ENCODE measurements around the gene CFAP251.

The CFAP251 gene

DNA sequence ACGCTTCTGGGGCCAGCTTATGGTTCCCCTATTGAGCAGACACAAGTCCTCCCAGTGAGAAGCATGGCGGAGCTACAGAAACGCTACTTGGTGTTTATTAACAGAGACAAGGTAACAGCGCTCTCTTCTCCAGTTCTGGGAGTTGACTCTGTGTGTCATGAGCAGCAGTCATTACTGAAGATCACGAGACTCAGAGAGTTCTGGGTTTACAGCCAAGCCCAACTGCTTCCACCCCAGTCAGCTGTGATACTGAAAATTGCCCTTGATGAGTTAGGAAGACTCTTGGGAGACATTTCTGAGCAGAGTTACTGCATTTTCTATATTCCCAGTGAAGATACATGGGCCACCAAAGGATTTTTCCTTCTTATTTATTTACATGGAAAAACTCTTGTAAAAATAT is 48.6 kb downstream of the CFAP251 start:
- H2BK12ac ChIP-seq (ENCODE audit: low read length) = no peak overlapping the region
- WGBS (ENCODE audit: extremely low coverage, insufficient coverage, insufficient read length) = no CpG with 5 or more reads among the region's 5 CpGs
- no peak overlapping the region for H4K12ac ChIP-seq (ENCODE audit: low read depth, low read length)
- no peak overlapping the region for H2AFZ ChIP-seq (ENCODE audit: insufficient read depth, low read length, poor library complexity)
- H3K23ac ChIP-seq (ENCODE audit: low read length) = no peak overlapping the region
- peaks cover 0 to 7% of the 10 kb centered on the region in 2 experiments for H3K36me3 ChIP-seq (ENCODE audit: control insufficient read depth in 1 of 2, insufficient read depth in 2 of 2, low read length in 2 of 2)
- H3K4me1 ChIP-seq (ENCODE audit: control insufficient read depth in 1 of 2, insufficient read depth in 2 of 2, low read length in 2 of 2) = no peaks in the 10 kb centered on the region
- peaks cover 4% of the 10 kb centered on the region for H3K9me3 ChIP-seq (ENCODE audit: insufficient read depth, low read depth, low read length)
- no peak for DNase-seq
- no peak overlapping the region for H3K27ac ChIP-seq (ENCODE audit: low read depth, low read length)
- no peak overlapping the region for H2BK120ac ChIP-seq (ENCODE audit: insufficient read depth, low read length, poor library complexity)
- H3K18ac ChIP-seq (ENCODE audit: low read length) = no peak overlapping the region
- H3K4ac ChIP-seq (ENCODE audit: low read depth, low read length) = no peak overlapping the region
- no peak overlapping the region for H3K4me3 ChIP-seq (ENCODE audit: low read depth, low read length)
- no peaks in the 10 kb centered on the region for H3K79me2 ChIP-seq (ENCODE audit: control insufficient read depth, insufficient read depth, low read length, poor library complexity)
- no peak overlapping the region for H2AK5ac ChIP-seq (ENCODE audit: low read length)
- H3K14ac ChIP-seq (ENCODE audit: low read length) = no peak overlapping the region
- H3K9ac ChIP-seq (ENCODE audit: low read length) = no peak overlapping the region
- no peak overlapping the region for H2BK5ac ChIP-seq (ENCODE audit: low read depth, low read length, poor library complexity)
- H3K4me2 ChIP-seq (ENCODE audit: low read length) = no peak overlapping the region
- no peaks in the 10 kb centered on the region for H3K27me3 ChIP-seq (ENCODE audit: insufficient read depth, low read length)
- H3K79me1 ChIP-seq (ENCODE audit: low read length) = no peaks in the 10 kb centered on the region
- no peak overlapping the region for H4K8ac ChIP-seq (ENCODE audit: low read depth, low read length)
- H4K91ac ChIP-seq (ENCODE audit: low read depth, low read length) = no peak overlapping the region

- H3K4me1 ChIP-seq (ENCODE audit: control insufficient read depth in 1 of 2, insufficient read depth in 2 of 2, low read length in 2 of 2) = no peaks in the 10 kb centered on the region
- no peak overlapping the region for H2BK5ac ChIP-seq (ENCODE audit: low read depth, low read length, poor library complexity)
- no peak overlapping the region for H4K12ac ChIP-seq (ENCODE audit: low read depth, low read length)
- H3K79me2 ChIP-seq (ENCODE audit: control insufficient read depth, insufficient read depth, low read length, poor library complexity) = no peaks in the 10 kb centered on the region
- no peaks in the 10 kb centered on the region for H3K79me1 ChIP-seq (ENCODE audit: low read length)
- no peak overlapping the region for H4K8ac ChIP-seq (ENCODE audit: low read depth, low read length)
- no peak overlapping the region for H2BK12ac ChIP-seq (ENCODE audit: low read length)
- no peak overlapping the region for H4K91ac ChIP-seq (ENCODE audit: low read depth, low read length)
- H3K4me3 ChIP-seq (ENCODE audit: low read depth, low read length) = no peak overlapping the region
- DNase-seq = no peak
- H3K14ac ChIP-seq (ENCODE audit: low read length) = no peak overlapping the region
- H3K9ac ChIP-seq (ENCODE audit: low read length) = no peak overlapping the region
- no peak overlapping the region for H3K18ac ChIP-seq (ENCODE audit: low read length)
- no peak overlapping the region for H2AK5ac ChIP-seq (ENCODE audit: low read length)
- H3K4me2 ChIP-seq (ENCODE audit: low read length) = no peak overlapping the region
- no peak overlapping the region for H3K4ac ChIP-seq (ENCODE audit: low read depth, low read length)
- no peak overlapping the region for H2AFZ ChIP-seq (ENCODE audit: insufficient read depth, low read length, poor library complexity)
- no peak overlapping the region for H3K23ac ChIP-seq (ENCODE audit: low read length)
- WGBS (ENCODE audit: extremely low coverage, insufficient coverage, insufficient read length) = no CpG with 5 or more reads among the region's 10 CpGs
- H3K9me3 ChIP-seq (ENCODE audit: insufficient read depth, low read depth, low read length) = peaks cover 7% of the 10 kb centered on the region
- no peak overlapping the region for H2BK120ac ChIP-seq (ENCODE audit: insufficient read depth, low read length, poor library complexity)
- no peaks in the 10 kb centered on the region for H3K27me3 ChIP-seq (ENCODE audit: insufficient read depth, low read length)
- H3K27ac ChIP-seq (ENCODE audit: low read depth, low read length) = no peak overlapping the region
- peaks cover 0 to 7% of the 10 kb centered on the region in 2 experiments for H3K36me3 ChIP-seq (ENCODE audit: control insufficient read depth in 1 of 2, insufficient read depth in 2 of 2, low read length in 2 of 2)
These were observed 50.5 kb downstream of the CFAP251 start for GRCh38 chr12:121968876-121969275.

- Histone ChIP-seq H3K4me2 (ENCODE audit: low read length) (no peak overlapping the region), H2AK5ac (ENCODE audit: low read length) (no peak overlapping the region), H3K9ac (ENCODE audit: low read length) (no peak overlapping the region), H3K18ac (ENCODE audit: low read length) (no peak overlapping the region), H4K91ac (ENCODE audit: low read depth, low read length) (no peak overlapping the region), H3K14ac (ENCODE audit: low read length) (no peak overlapping the region), H3K4ac (ENCODE audit: low read depth, low read length) (no peak overlapping the region), H2BK12ac (ENCODE audit: low read length) (no peak overlapping the region), H3K4me1 (ENCODE audit: control insufficient read depth in 1 of 2, insufficient read depth in 2 of 2, low read length in 2 of 2) (no peaks in the 10 kb centered on the region), H3K9me3 (ENCODE audit: insufficient read depth, low read depth, low read length) (peaks cover 7% of the 10 kb centered on the region), H3K23ac (ENCODE audit: low read length) (no peak overlapping the region), H2BK5ac (ENCODE audit: low read depth, low read length, poor library complexity) (no peak overlapping the region), H3K27ac (ENCODE audit: low read depth, low read length) (no peak overlapping the region), H2AFZ (ENCODE audit: insufficient read depth, low read length, poor library complexity) (no peak overlapping the region), H3K79me1 (ENCODE audit: low read length) (no peaks in the 10 kb centered on the region), H4K12ac (ENCODE audit: low read depth, low read length) (no peak overlapping the region), H3K27me3 (ENCODE audit: insufficient read depth, low read length) (no peaks in the 10 kb centered on the region), H3K4me3 (ENCODE audit: low read depth, low read length) (no peak overlapping the region), H3K36me3 (ENCODE audit: control insufficient read depth in 1 of 2, insufficient read depth in 2 of 2, low read length in 2 of 2) (peaks cover 0 to 7% of the 10 kb centered on the region in 2 experiments), H2BK120ac (ENCODE audit: insufficient read depth, low read length, poor library complexity) (no peak overlapping the region), H3K79me2 (ENCODE audit: control insufficient read depth, insufficient read depth, low read length, poor library complexity) (no peaks in the 10 kb centered on the region), H4K8ac (ENCODE audit: low read depth, low read length) (no peak overlapping the region)
- no peak for DNase-seq
- WGBS (ENCODE audit: extremely low coverage, insufficient coverage, insufficient read length) = no CpG with 5 or more reads among the region's 4 CpGs
These were observed 51.3 kb downstream of the CFAP251 start for GRCh38 chr12:121969726-121970125.

DNA sequence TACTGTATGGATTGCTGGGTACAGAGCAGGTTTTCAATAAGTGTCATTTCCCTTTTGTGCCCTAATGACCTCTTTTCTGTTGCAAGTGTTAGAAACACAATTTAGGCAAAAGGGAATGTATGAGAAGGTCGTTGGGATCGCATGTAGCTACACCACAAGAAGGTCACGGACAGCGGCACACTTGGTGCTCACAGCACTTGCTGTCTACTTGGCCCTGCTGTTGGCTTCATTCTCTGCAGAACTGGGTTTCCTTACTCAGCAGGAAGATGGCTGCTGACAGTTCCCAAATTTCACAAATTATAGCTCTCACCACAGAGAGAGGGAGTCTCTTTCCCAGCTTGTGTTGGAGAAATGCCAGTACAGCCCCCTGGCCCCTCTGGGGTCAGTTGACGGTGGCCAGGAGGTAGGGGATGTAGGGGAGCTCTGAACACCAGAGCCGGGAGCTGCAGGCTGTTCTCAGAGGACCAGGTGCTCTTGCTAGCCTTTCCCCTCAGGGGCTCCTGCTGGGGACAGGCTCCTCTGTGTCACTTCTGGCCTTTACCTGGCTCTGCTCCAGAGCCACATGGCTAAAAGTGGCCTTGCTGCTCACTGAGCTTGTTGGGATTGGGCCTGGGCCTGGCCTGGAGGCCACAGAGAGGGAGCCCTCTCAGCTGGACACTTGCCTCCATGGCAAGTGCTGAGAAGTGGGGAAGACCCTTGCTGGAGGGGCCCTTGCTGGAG is 52.3 kb downstream of the CFAP251 start:
- Histone ChIP-seq H4K8ac (ENCODE audit: low read depth, low read length) (no peak overlapping the region), H2AFZ (ENCODE audit: insufficient read depth, low read length, poor library complexity) (no peak overlapping the region)

More for the DNA sequence above, 52.3 kb downstream of the CFAP251 start:
- H4K91ac ChIP-seq (ENCODE audit: low read depth, low read length) = no peak overlapping the region
- H3K79me1 ChIP-seq (ENCODE audit: low read length) = no peaks in the 10 kb centered on the region
- H3K4me3 ChIP-seq (ENCODE audit: low read depth, low read length) = no peak overlapping the region
- H3K9me3 ChIP-seq (ENCODE audit: insufficient read depth, low read depth, low read length) = peaks cover 7% of the 10 kb centered on the region
- H3K27ac ChIP-seq (ENCODE audit: low read depth, low read length) = no peak overlapping the region
- no peaks in the 10 kb centered on the region for H3K79me2 ChIP-seq (ENCODE audit: control insufficient read depth, insufficient read depth, low read length, poor library complexity)
- no peak for DNase-seq
- H2AK5ac ChIP-seq (ENCODE audit: low read length) = no peak overlapping the region
- H3K9ac ChIP-seq (ENCODE audit: low read length) = no peak overlapping the region
- H3K4me1 ChIP-seq (ENCODE audit: control insufficient read depth in 1 of 2, insufficient read depth in 2 of 2, low read length in 2 of 2) = no peaks in the 10 kb centered on the region
- H3K14ac ChIP-seq (ENCODE audit: low read length) = no peak overlapping the region
- no CpG with 5 or more reads among the region's 6 CpGs for WGBS (ENCODE audit: extremely low coverage, insufficient coverage, insufficient read length)
- H2BK120ac ChIP-seq (ENCODE audit: insufficient read depth, low read length, poor library complexity) = no peak overlapping the region
- no peak overlapping the region for H4K12ac ChIP-seq (ENCODE audit: low read depth, low read length)
- H3K27me3 ChIP-seq (ENCODE audit: insufficient read depth, low read length) = no peaks in the 10 kb centered on the region
- H2BK5ac ChIP-seq (ENCODE audit: low read depth, low read length, poor library complexity) = no peak overlapping the region
- H3K18ac ChIP-seq (ENCODE audit: low read length) = no peak overlapping the region
- H3K4ac ChIP-seq (ENCODE audit: low read depth, low read length) = no peak overlapping the region
- H3K4me2 ChIP-seq (ENCODE audit: low read length) = no peak overlapping the region
- no peak overlapping the region for H3K23ac ChIP-seq (ENCODE audit: low read length)
- no peak overlapping the region for H2BK12ac ChIP-seq (ENCODE audit: low read length)
- peaks cover 0 to 7% of the 10 kb centered on the region in 2 experiments for H3K36me3 ChIP-seq (ENCODE audit: control insufficient read depth in 1 of 2, insufficient read depth in 2 of 2, low read length in 2 of 2)
